ENCODE results near the gene GGPS1. TPM values are rescaled to one million over a fixed set of nuclear protein-coding genes. Genes with fewer than 3 reads are reported as not detected.

Gene GGPS1
- total and polyA plus RNA-seq, 8 donors, result 30.5 to 51.5 (median 46.6) TPM

- TF ChIP-seq CTCF (IDR thresholded peaks at IDR 0.05), result no peak
- ATAC-seq (no peak), DNase-seq (no peak)
- no peaks in the 10 kb centered on the region for H3K27me3 ChIP-seq
- no peaks in the 10 kb centered on the region for H3K9me3 ChIP-seq
- peaks cover 0 to 65% of the 10 kb centered on the region in 2 donors for H3K36me3 ChIP-seq
- no peak overlapping the region for H3K27ac ChIP-seq
- peaks cover 9 to 12% of the 10 kb centered on the region in 2 donors for H3K4me1 ChIP-seq
- H3K4me3 ChIP-seq, result no peak overlapping the region
- intact Hi-C loops (cut with DNase I), result no loop called here
Measured at GRCh38 chr1:235341334-235341733, 13.0 kb downstream of the GGPS1 start.

GRCh38 chr1:235342039-235342438 lies 13.7 kb downstream of the GGPS1 start:
- H3K9me3 ChIP-seq, result no peaks in the 10 kb centered on the region
- H3K4me3 ChIP-seq, result no peak overlapping the region
- no peaks in the 10 kb centered on the region for H3K27me3 ChIP-seq
- intact Hi-C loops (cut with DNase I), result no loop called here
- H3K27ac ChIP-seq, result no peak overlapping the region
- peaks cover 0 to 63% of the 10 kb centered on the region in 2 donors for H3K36me3 ChIP-seq
- no peak for TF ChIP-seq CTCF (IDR thresholded peaks at IDR 0.05)
- ATAC-seq (no peak), DNase-seq (no peak)
- H3K4me1 ChIP-seq, result peaks cover 2 to 5% of the 10 kb centered on the region in 2 donors

GRCh38 chr1:235342471-235342870 lies 14.1 kb downstream of the GGPS1 start:
- Histone ChIP-seq H3K4me1 (peaks cover 0 to 1% of the 10 kb centered on the region in 2 donors), H3K9me3 (no peaks in the 10 kb centered on the region), H3K27me3 (no peaks in the 10 kb centered on the region), H3K36me3 (peaks cover 0 to 59% of the 10 kb centered on the region in 2 donors), H3K27ac (no peak overlapping the region), H3K4me3 (no peak overlapping the region)
- ATAC-seq (no peak), DNase-seq (no peak)
- intact Hi-C loops (cut with DNase I), result no loop called here
- TF ChIP-seq CTCF (IDR thresholded peaks at IDR 0.05), result no peak

GRCh38 chr1:235343726-235344125 lies 15.4 kb downstream of the GGPS1 start:
- DNase-seq (no peak), ATAC-seq (no peak)
- Histone ChIP-seq H3K36me3 (peaks cover 0 to 47% of the 10 kb centered on the region in 2 donors), H3K27me3 (no peaks in the 10 kb centered on the region), H3K4me1 (no peaks in the 10 kb centered on the region), H3K4me3 (no peak overlapping the region), H3K9me3 (no peaks in the 10 kb centered on the region), H3K27ac (no peak overlapping the region)
- intact Hi-C loops (cut with DNase I), result no loop called here
- TF ChIP-seq CTCF (IDR thresholded peaks at IDR 0.05), result no peak

- Histone ChIP-seq H3K27ac (no peak overlapping the region), H3K9me3 (no peaks in the 10 kb centered on the region), H3K4me3 (no peak overlapping the region), H3K27me3 (no peaks in the 10 kb centered on the region), H3K4me1 (no peaks in the 10 kb centered on the region), H3K36me3 (peaks cover 0 to 4% of the 10 kb centered on the region in 2 donors)
- no peak for TF ChIP-seq CTCF (IDR thresholded peaks at IDR 0.05)
- DNase-seq, result no peak
- no peak for ATAC-seq
- intact Hi-C loops (cut with DNase I), result no loop called here
Measured at GRCh38 chr1:235351441-235351840, 23.1 kb downstream of the GGPS1 start.
